OCI-LY1 (cell line): Measurements from ENCODE around the gene PPP1R12B.
"Not testable (repeated sequence)": the region's sequence is repeated elsewhere in the genome, so short reads cannot be mapped to it uniquely, and the experiment has no call there.

Experiments
- H2AFZ ChIP-seq: fragments of 200-600 bp; sonication (generic), shearing (Covaris generic); 2 replicates; pipeline ENCODE4 v1.6.0; 2014; ENCODE audit warnings: antibody characterized with exemption, mild to moderate bottlenecking, low read length
- H3F3A ChIP-seq: fragments of 200-600 bp; sonication (generic), shearing (Covaris generic); 2 replicates; pipeline ENCODE4 v1.6.0; 2014; ENCODE audit warnings: mild to moderate bottlenecking, antibody characterized with exemption, low read length, moderate library complexity; ENCODE audit not compliant: insufficient read depth
- H3K27ac ChIP-seq: fragments of 200-600 bp; sonication (generic); 2 replicates; pipeline ENCODE4 v1.5.1; 2014; ENCODE audit warnings: low read length, mixed run types, mild to moderate bottlenecking, low read depth; ENCODE audit not compliant: poor library complexity, severe bottlenecking
- H3K27me3 ChIP-seq: fragments of 200-600 bp; sonication (generic); 2 replicates; pipeline ENCODE4 v1.6.0; 2014; ENCODE audit warnings: antibody characterized with exemption, mild to moderate bottlenecking, low read length, moderate library complexity; ENCODE audit not compliant: insufficient read depth
- H3K36me3 ChIP-seq: fragments of 200-600 bp; sonication (generic); 2 replicates; pipeline ENCODE4 v1.6.1; 2014; ENCODE audit warnings: mild to moderate bottlenecking, antibody characterized with exemption, low read length, moderate library complexity, mixed read lengths; ENCODE audit not compliant: insufficient read depth
- H3K4me1 ChIP-seq: fragments of 200-600 bp; sonication (generic); 2 replicates; pipeline ENCODE4 v1.5.1; 2014; ENCODE audit warnings: mild to moderate bottlenecking, low read length, moderate library complexity; ENCODE audit not compliant: insufficient read depth, severe bottlenecking
- H3K4me2 ChIP-seq: fragments of 200-600 bp; sonication (generic), shearing (Covaris generic); 2 replicates; pipeline ENCODE4 v1.6.1; 2014; ENCODE audit warnings: low read length
- H3K4me3 ChIP-seq: fragments of 200-600 bp; sonication (generic); 2 replicates; pipeline ENCODE4 v1.5.1; 2014; ENCODE audit warnings: low read length, low read depth, mild to moderate bottlenecking, mixed read lengths; ENCODE audit not compliant: poor library complexity, severe bottlenecking
- H3K79me2 ChIP-seq: fragments of 200-600 bp; shearing (Covaris generic); 2 replicates; pipeline ENCODE4 v1.6.1; 2016; ENCODE audit warnings: mixed run types, low read length, mixed read lengths; ENCODE audit not compliant: insufficient read depth
- H3K9ac ChIP-seq: fragments of 200-600 bp; sonication (generic), shearing (Covaris generic); 2 replicates; pipeline ENCODE4 v1.6.1; 2014; ENCODE audit warnings: mild to moderate bottlenecking, low read length, mixed read lengths
- H3K9me2 ChIP-seq: fragments of 200-600 bp; sonication (generic), shearing (Covaris generic); 2 replicates; pipeline ENCODE4 v1.6.1; 2014; ENCODE audit warnings: low read depth, mild to moderate bottlenecking, low read length, mixed read lengths
- H3K9me3 ChIP-seq: fragments of 200-600 bp; shearing (Covaris generic); 2 replicates; pipeline ENCODE4 v1.6.1; 2014; ENCODE audit warnings: low read length, mixed read lengths
- H4K20me1 ChIP-seq: fragments of 200-600 bp; sonication (generic), shearing (Covaris generic); 2 replicates; pipeline ENCODE4 v1.6.0; 2016; ENCODE audit warnings: mild to moderate bottlenecking, low read length; ENCODE audit not compliant: insufficient read depth

PPP1R12B gene

GRCh38 chr1:202543537-202543936 is 195.0 kb downstream of the PPP1R12B start:
- H3K27ac ChIP-seq, H3K36me3 ChIP-seq, H3K4me1 ChIP-seq, H3K9me2 ChIP-seq, H3K4me2 ChIP-seq, H4K20me1 ChIP-seq, H3F3A ChIP-seq, H3K9ac ChIP-seq, H3K9me3 ChIP-seq, H3K79me2 ChIP-seq, H3K27me3 ChIP-seq, H2AFZ ChIP-seq, H3K4me3 ChIP-seq: not testable (repeated sequence)

GRCh38 chr1:202544766-202545449 is 196.4 kb downstream of the PPP1R12B start:
- not testable (repeated sequence) for H3K27ac ChIP-seq, H3K9me3 ChIP-seq, H3K4me1 ChIP-seq, H3F3A ChIP-seq, H3K4me3 ChIP-seq, H3K4me2 ChIP-seq, H3K9ac ChIP-seq, H3K27me3 ChIP-seq, H3K9me2 ChIP-seq, H3K36me3 ChIP-seq, H3K79me2 ChIP-seq, H2AFZ ChIP-seq, H4K20me1 ChIP-seq

- H3K9me2 ChIP-seq, H3K27ac ChIP-seq, H3K9me3 ChIP-seq, H4K20me1 ChIP-seq, H3K4me3 ChIP-seq, H3K4me2 ChIP-seq, H2AFZ ChIP-seq, H3K4me1 ChIP-seq, H3K9ac ChIP-seq, H3K36me3 ChIP-seq, H3K27me3 ChIP-seq, H3K79me2 ChIP-seq, H3F3A ChIP-seq: not testable (repeated sequence)
Observed at GRCh38 chr1:202545647-202546303, 197.3 kb downstream of the PPP1R12B start.

- not testable (repeated sequence) for H3K9ac ChIP-seq, H3F3A ChIP-seq, H3K9me2 ChIP-seq, H3K4me1 ChIP-seq, H2AFZ ChIP-seq, H3K27ac ChIP-seq, H3K9me3 ChIP-seq, H4K20me1 ChIP-seq, H3K79me2 ChIP-seq, H3K4me2 ChIP-seq, H3K4me3 ChIP-seq, H3K36me3 ChIP-seq, H3K27me3 ChIP-seq
Observed at GRCh38 chr1:202546377-202546776, 197.9 kb downstream of the PPP1R12B start.

- H3K4me1 ChIP-seq, H3K36me3 ChIP-seq, H2AFZ ChIP-seq, H3K4me2 ChIP-seq, H3K27ac ChIP-seq, H3F3A ChIP-seq, H3K9me3 ChIP-seq, H3K27me3 ChIP-seq, H3K9me2 ChIP-seq, H3K9ac ChIP-seq, H3K4me3 ChIP-seq, H3K79me2 ChIP-seq, H4K20me1 ChIP-seq: not testable (repeated sequence)
Observed at GRCh38 chr1:202546796-202547195, 198.3 kb downstream of the PPP1R12B start.
